NCI-H2196 treated with DMSO at 0.1 percent for 48 hours (cell line): ENCODE results near the gene KIF17.
"Not testable (repeated sequence)": the region's sequence is repeated elsewhere in the genome, so short reads cannot be mapped to it uniquely, and the experiment has no call there.

Experiments used
- DNase-seq: peaks from one replicate; lab custom pipeline; 2025; ENCODE audit not compliant: unreplicated experiment; lab: John Stamatoyannopoulos, UW

KIF17 gene

DNA sequence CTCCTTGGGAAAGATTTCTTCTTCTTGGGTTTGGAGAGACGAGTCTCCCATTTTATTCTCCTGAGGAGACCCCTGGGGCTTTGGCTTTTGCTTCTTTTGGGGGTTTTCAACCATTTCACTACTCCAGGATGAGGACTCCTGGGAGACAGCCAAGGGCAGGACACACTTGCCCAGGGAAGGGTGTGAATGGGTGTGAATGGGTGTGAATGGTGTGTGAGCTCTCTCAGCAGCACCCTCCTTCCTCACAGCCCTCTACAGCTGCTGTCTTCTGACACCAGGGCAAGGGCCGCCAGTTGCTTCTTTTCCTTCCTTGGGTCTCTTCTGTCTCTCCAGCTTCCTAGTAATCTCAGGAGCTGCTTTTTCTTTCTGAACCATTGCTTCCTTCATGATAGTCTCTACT, 24.2 kb downstream of the KIF17 start:
- no peak for DNase-seq

GRCh38 chr1:20691872-20692271, 25.9 kb downstream of the KIF17 start:
- DNase-seq, result no peak

GRCh38 chr1:20689645-20690056, 28.2 kb downstream of the KIF17 start:
- no peak for DNase-seq

DNA sequence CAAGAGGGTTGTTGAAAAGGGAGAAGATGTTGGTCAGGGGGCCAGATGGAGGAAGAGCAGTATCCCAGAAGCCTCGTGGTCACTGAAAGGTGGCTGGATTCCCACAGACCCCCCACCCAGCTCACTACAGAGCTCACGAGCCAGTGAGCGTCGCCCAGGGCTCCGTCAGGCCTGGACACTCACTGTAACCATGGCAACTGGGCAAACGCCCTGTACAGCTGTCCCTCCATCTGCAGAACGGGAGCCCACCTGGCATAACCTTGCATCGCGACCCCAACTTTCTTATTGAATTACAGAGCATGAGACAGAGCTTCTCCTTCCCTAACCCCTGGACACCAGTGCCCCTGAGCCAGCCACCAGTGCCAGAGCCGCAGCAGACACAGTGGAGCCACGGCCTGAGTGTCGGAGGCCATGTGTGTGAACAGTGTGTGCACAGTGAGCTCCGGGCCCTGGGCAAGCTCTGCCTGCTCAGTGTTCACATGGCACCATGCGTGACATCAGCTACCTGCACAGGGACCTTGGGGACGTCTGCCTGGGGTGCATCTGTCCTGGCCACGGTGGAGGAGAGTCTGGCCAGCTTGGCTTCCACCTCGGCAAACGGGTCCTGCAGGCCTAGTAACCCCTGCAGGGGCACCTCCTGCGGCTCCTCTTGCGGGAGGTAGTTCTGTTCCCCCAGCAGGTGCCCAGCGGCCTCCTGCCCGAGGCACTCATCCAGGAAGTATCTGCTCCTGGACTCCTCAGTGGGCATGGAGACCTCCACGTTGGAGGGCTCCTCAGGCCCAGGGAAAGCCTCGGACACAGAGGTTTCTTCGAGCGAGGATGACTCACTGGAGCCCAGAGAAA, 30.7 kb downstream of the KIF17 start:
- no peak for DNase-seq

DNA sequence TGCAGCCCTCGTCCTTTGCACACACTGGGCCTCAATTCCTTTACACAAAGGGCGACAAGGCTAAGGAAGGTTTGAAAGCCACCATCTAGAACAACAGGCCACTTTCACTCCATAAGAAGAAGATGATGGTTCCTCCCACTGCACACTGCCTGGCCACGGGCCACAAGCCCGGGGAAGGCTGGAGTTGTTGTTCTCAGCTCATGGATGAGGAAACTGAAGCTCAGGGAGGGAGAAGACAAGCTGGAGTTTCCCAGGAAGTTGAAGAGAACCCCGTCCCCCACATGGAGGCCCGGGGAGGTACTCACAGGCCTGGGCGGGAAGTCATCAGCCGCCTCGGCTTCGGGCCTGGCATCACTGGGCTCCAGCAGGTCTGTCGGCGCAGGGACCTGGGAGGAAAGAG, 32.1 kb downstream of the KIF17 start:
- no peak for DNase-seq

- no peak for DNase-seq
Measured at GRCh38 chr1:20685099-20685662, 32.6 kb downstream of the KIF17 start.

DNA sequence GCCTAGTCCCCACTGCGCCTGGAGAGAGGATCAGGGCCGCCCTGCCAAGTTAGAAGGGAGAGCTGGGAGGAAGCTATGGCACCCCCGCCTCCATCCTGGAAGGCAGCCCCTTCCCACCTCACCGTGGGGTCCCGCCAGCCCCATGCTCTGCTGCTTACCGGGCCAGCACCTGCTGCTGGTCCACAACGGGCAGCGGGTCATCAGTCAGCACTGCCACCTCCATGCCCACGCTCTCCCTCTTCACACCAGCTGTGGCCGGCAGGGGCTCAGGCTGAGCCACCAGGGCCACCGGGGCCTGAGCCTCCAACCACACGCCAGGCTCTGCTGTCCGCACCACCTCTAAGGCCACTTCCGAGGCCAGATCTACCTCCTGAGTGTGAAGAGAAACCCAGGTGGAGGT, 33.2 kb downstream of the KIF17 start:
- DNase-seq, result no peak

DNA sequence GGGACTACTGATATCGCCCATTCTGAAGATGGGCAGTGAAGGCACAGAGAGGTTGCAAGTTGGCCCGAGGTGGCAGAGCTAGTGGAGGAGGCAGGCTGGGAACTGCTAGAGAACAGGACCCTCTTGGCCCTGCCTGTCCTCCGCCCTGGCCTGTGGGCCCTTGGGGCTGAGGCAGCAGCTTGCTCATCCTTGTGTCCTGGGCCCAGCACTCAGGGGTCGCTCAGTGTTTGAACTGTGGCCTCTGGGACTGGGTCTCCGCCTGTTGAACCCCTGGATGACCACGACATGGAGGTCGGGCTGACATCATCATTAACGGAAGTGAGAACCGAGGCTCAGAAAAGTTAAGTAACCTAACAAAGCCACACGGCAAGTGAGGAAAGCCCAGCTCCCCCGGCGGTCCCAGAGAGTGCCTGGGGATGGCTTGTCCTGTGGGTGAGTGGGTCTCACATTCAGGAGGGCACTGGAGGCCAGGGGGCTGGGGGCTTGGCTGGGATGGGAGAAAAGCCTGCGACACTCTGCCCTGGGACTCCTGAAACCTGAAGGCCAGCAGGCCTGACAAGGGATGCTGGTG, 33.7 kb downstream of the KIF17 start:
- no peak for DNase-seq

DNA sequence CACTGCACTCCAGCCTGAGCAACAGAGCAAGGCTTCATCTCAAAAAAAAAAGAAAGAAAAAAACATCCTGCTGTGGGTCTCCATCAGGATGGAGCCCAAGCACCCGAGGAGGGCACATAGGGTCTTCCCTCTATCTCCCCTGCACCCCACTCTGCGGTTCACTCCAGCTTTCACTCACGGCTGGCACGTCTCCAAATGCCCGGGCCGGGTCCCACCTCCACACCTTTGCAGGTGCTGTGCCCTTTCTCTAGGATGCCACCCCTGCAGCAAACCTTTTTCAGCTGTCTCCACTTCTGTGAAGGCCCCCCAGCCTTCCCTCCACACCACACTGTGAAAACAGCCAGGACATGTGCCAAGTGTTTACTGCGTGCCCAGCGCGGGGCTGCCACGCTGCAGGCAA, 34.2 kb downstream of the KIF17 start:
- no peak for DNase-seq

GRCh38 chr1:20682571-20683236, 35.1 kb downstream of the KIF17 start:
- DNase-seq, result peak; percentile 7

- DNase-seq, result no peak
Measured at GRCh38 chr1:20681999-20682398, 35.8 kb downstream of the KIF17 start.

DNA sequence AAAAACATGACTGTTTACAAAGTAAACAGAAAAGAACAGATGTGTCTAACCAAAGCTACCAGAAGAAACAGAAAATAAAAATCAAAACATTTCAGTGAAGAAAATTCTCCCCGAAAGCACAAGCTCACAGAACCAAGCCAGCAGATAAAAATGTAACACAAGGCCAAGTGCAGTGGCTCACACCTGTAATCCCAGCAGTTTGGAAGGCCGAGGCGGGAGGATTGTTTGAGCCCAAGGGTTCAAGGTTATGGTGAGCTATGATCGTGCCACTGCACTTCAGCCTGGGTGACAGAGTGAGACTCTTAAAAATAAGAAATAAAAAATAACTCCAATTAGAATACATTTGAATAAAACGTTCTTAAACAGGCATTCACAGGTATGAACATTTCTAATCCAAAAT, 37.5 kb downstream of the KIF17 start:
- no peak for DNase-seq

GRCh38 chr1:20678599-20678998, 39.2 kb downstream of the KIF17 start:
- DNase-seq, result no peak

GRCh38 chr1:20673626-20674025, 44.2 kb downstream of the KIF17 start:
- not testable (repeated sequence) for DNase-seq

GRCh38 chr1:20672265-20672632, 45.6 kb downstream of the KIF17 start:
- DNase-seq, result no peak

DNA sequence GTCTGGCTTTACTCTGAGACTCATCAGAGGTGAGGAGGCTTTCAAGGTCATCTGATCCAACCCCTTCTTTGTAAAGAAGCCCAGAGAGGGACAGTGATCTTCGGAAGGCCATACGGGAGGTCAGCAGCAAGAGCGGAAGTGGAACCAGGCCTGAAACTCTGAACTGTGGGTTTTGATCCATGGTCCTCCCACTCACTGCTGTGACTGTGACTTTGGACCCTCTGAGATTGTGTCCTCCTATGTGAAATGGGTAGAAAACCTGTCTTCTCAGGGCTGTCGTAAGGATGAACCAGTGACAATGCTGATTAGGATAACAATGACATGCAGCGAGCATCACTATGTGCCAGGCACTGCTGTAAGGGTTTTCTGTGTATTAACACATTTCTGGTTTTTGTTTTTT, 46.9 kb downstream of the KIF17 start:
- DNase-seq, result no peak

DNA sequence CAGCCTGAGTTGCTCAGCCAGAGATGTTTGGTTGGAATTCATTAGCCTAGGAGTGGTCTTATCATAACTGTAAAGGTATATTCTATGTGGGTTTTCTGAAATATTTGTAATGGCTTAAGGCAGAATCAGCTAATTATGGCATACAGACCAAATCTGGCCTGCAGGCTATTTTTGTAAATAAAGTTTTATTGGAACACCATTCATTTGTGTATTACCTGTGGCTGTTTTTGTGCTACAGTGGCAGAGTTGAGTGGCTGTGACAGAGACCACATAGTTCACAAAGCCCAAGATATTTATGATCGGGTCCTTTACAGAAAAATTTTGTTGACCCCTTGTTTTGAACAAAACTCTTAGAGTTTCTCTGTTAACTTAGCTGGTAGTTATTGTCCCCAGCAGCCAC, 49.2 kb downstream of the KIF17 start:
- no peak for DNase-seq

DNA sequence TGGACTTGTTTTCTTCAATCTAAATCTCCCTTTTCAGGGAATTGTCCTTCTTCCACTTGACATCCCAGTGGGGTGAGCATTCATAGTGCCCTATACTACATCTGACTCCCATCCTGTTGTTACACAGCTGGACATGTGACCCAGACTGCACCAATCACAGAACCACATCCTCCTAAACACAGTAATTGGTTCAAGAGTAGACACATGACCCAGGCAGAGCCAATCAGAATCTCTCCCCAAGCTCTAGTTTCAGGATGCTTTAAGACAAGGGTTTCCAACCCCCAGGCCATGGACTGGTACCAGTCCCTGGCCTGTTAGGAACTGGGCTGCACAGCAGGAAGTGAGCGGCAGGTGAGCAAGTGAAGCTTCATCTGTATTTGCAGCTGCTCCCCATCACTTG, 51.0 kb downstream of the KIF17 start:
- DNase-seq, result no peak

GRCh38 chr1:20666146-20666545, 51.7 kb downstream of the KIF17 start:
- no peak for DNase-seq

- DNase-seq, result no peak
Measured at GRCh38 chr1:20665726-20666125, 52.1 kb downstream of the KIF17 start.

GRCh38 chr1:20663969-20664715, 53.7 kb downstream of the KIF17 start:
- DNase-seq, result no peak
